Measurements from ENCODE around the gene ZNF837.

GRCh38 chr19:58400916-58401839 lies 20.3 kb upstream of the ZNF837 start:
- TF ChIP-seq CTCF (IDR thresholded peaks at IDR 0.05; ENCODE audit: low read length) (no peak), EZH2 (IDR thresholded peaks at IDR 0.05; ENCODE audit: borderline replicate concordance, low read length) (no peak)
